ENCODE data around the gene SORBS1. TPM values are rescaled to one million over a fixed set of nuclear protein-coding genes. Genes with fewer than 3 reads are reported as not detected.

Gene SORBS1
- total RNA-seq, 1 donor from 2014 or later, result 16.1 TPM

DNA sequence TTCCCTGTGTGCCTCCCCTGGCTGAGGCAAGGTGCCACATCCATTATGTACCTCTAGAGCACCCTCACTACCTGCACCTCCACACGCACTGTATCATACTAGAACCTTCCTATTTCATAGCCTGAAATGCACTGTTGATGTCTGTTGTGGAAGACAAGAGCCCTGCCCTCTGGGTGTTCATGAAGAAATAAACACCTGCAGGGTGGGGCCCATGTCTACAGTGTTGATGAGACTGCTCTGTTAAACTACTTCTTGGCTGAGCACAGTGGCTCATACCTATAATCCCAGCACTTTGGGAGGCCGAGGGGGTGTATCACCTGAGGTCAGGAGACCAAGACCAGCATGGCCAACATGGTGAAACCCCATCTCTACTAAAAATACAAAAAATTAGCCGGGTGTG lies 14.0 kb downstream of the SORBS1 start:
- no peak overlapping the region for H2AFZ ChIP-seq (replicated peaks)
- no peaks in the 10 kb centered on the region for H4K20me1 ChIP-seq (ENCODE audit: low read depth)
- no peaks in the 10 kb centered on the region for H3K27me3 ChIP-seq
- peaks cover 4% of the 10 kb centered on the region for H3F3A ChIP-seq (ENCODE audit: low read depth)
- no peak overlapping the region for H3K4me2 ChIP-seq
- H3K4me3 ChIP-seq, result no peak overlapping the region
- no peak for TF ChIP-seq EZH2 (IDR thresholded peaks at IDR 0.05)
- TF ChIP-seq CTCF (IDR thresholded peaks at IDR 0.05), result no peak
- TF ChIP-seq EZH2phosphoT487 (IDR thresholded peaks at IDR 0.05), result no peak
- H3K27me3 Mint-ChIP-seq (ENCODE audit: insufficient read depth, low read depth), result peaks cover 15% of the 10 kb centered on the region
- no peaks in the 10 kb centered on the region for H3K9me3 Mint-ChIP-seq
- H3K79me2 ChIP-seq (ENCODE audit: low read depth), result no peaks in the 10 kb centered on the region
- peaks cover 26% of the 10 kb centered on the region for H3K4me1 Mint-ChIP-seq
- no peak for DNase-seq (ENCODE audit: low spot score)
- H3K27ac Mint-ChIP-seq, result no peak overlapping the region
- no peak overlapping the region for H3K9ac ChIP-seq
- H3K36me3 Mint-ChIP-seq, result peaks cover 2% of the 10 kb centered on the region
- H3K4me3 Mint-ChIP-seq, result no peak overlapping the region
- H3K9me3 ChIP-seq (ENCODE audit: low read depth), result no peaks in the 10 kb centered on the region
- no peaks in the 10 kb centered on the region for H3K36me3 ChIP-seq
- H3K27ac ChIP-seq, result no peak overlapping the region
- H3K4me1 ChIP-seq, result peaks cover 24% of the 10 kb centered on the region

GRCh38 chr10:95545981-95546380 lies 15.2 kb downstream of the SORBS1 start:
- TF ChIP-seq EZH2 (IDR thresholded peaks at IDR 0.05), result no peak
- no peak for TF ChIP-seq EZH2phosphoT487 (IDR thresholded peaks at IDR 0.05)
- TF ChIP-seq CTCF (IDR thresholded peaks at IDR 0.05), result no peak
- no peak overlapping the region for H3K4me3 Mint-ChIP-seq
- H3K36me3 ChIP-seq, result no peaks in the 10 kb centered on the region
- no peak overlapping the region for H2AFZ ChIP-seq (replicated peaks)
- H3K27ac Mint-ChIP-seq, result no peak overlapping the region
- peaks cover 13% of the 10 kb centered on the region for H3K4me1 ChIP-seq
- H3K4me3 ChIP-seq, result no peak overlapping the region
- H3K4me1 Mint-ChIP-seq, result peaks cover 29% of the 10 kb centered on the region
- H3K36me3 Mint-ChIP-seq, result peaks cover 2% of the 10 kb centered on the region
- H3K4me2 ChIP-seq, result no peak overlapping the region
- no peaks in the 10 kb centered on the region for H3K27me3 ChIP-seq
- H3K9me3 Mint-ChIP-seq, result no peaks in the 10 kb centered on the region
- H4K20me1 ChIP-seq (ENCODE audit: low read depth), result no peaks in the 10 kb centered on the region
- H3K27ac ChIP-seq, result no peak overlapping the region
- H3K27me3 Mint-ChIP-seq (ENCODE audit: insufficient read depth, low read depth), result peaks cover 13% of the 10 kb centered on the region
- H3K79me2 ChIP-seq (ENCODE audit: low read depth), result no peaks in the 10 kb centered on the region
- DNase-seq (ENCODE audit: low spot score), result no peak
- H3F3A ChIP-seq (ENCODE audit: low read depth), result peaks cover 4% of the 10 kb centered on the region
- no peaks in the 10 kb centered on the region for H3K9me3 ChIP-seq (ENCODE audit: low read depth)
- H3K9ac ChIP-seq, result no peak overlapping the region

DNA sequence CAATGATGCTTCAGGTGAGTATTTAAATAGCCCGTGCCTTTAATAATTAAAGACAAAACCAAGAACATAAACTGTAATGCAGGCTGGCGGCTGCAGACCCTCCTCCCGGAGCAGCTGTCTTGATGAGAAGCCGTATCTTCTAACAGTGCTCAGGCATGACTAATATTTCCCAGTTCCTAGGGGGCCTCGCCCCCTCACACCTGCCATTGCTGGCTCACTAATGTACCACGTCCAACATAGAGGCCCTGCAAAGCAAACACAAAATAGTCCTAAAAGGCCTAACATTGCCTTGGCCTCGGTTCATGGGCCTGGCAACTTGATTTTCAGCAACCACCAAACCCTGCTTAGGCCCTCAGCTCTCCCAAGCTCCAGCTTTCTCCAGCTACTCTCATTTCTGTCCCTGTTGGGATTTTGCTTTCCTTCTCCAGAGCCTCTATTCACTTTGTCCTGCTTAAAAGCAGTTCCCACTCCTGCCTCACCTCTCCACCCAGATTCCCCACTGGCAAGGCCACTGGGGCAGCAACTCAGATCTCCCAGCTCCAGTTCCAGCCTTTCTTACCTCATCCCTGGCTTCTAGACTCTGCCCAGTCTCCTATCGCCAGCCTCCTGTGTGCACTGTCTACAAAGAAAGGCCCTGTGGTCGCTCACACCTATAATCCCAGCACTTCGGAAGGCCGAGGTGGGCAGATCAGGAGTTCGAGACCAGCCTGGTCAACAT lies 16.2 kb downstream of the SORBS1 start:
- Mint-ChIP-seq H3K4me1 (peaks cover 32% of the 10 kb centered on the region), H3K9me3 (no peaks in the 10 kb centered on the region), H3K27me3 (ENCODE audit: insufficient read depth, low read depth) (peaks cover 14% of the 10 kb centered on the region), H3K27ac (no peak overlapping the region), H3K4me3 (no peak overlapping the region), H3K36me3 (peaks cover 2% of the 10 kb centered on the region)
- no peaks in the 10 kb centered on the region for H3F3A ChIP-seq (ENCODE audit: low read depth)
- no peaks in the 10 kb centered on the region for H3K79me2 ChIP-seq (ENCODE audit: low read depth)
- H3K27ac ChIP-seq, result no peak overlapping the region
- H2AFZ ChIP-seq (replicated peaks), result no peak overlapping the region
- H4K20me1 ChIP-seq (ENCODE audit: low read depth), result no peaks in the 10 kb centered on the region
- no peaks in the 10 kb centered on the region for H3K9me3 ChIP-seq (ENCODE audit: low read depth)
- H3K4me2 ChIP-seq, result no peak overlapping the region
- H3K4me3 ChIP-seq, result no peak overlapping the region
- no peaks in the 10 kb centered on the region for H3K36me3 ChIP-seq
- TF ChIP-seq CTCF (IDR thresholded peaks at IDR 0.05) (no peak), EZH2phosphoT487 (IDR thresholded peaks at IDR 0.05) (no peak), EZH2 (IDR thresholded peaks at IDR 0.05) (no peak)
- DNase-seq (ENCODE audit: low spot score), result no peak
- peaks cover 9% of the 10 kb centered on the region for H3K4me1 ChIP-seq
- no peaks in the 10 kb centered on the region for H3K27me3 ChIP-seq
- H3K9ac ChIP-seq, result no peak overlapping the region

Data from neural progenitor cell (in vitro differentiated cells).